GM19043 (cell line): ENCODE data around the gene FN3K.
"Not testable (repeated sequence)": the region's sequence is repeated elsewhere in the genome, so short reads cannot be mapped to it uniquely, and the experiment has no call there.

Experiments
- ATAC-seq: cut with Tn5 transposase; IDR thresholded peaks from one replicate; pipeline ENCODE4 v1.9.1; 2021; ENCODE audit warnings: low read depth; ENCODE audit not compliant: unreplicated experiment

FN3K gene

GRCh38 chr17:82736511-82737185 lies 1.2 kb downstream of the FN3K start:
- no peak for ATAC-seq

DNA sequence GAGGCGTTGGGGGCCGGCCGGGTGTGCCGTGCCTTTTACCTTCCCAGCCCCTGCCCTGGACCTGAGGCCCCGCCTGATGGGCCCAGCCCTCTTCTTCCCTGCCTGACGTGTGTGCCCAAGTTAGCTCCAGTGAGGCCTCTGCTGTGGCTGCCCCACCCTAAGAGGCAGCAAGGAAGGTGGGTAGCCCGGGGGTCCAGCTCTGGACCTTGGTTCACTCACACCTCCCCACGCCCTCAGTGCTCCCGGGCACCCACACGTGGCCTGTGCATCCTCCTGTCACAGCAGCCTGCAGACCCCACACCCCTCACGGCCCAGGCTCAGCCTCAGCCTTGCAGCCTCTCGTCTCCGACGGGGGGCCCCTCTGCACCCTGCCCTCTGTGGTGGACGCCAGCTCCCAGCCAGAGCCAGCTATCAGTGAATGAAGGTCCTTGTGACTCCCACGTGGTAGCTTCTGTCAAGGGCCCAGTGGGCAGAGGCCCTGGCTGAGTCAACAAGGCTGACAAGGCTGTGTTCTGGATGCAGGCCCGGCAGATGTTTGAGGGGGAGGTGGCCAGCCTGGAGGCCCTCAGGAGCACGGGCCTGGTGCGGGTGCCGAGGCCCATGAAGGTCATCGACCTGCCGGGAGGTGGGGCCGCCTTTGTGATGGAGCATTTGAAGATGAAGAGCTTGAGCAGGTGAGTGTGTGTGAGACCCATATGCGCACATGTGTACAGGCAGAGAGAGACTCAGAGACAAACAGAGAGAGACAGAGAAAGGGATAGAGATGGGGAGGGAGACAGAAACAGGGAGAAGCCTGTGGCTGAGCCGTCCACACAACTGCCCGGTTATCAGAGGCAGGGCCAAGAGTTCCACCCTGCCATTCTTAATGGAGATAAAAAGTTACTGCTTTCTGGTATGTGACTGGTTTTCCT lies 2.8 kb downstream of the FN3K start:
- no peak for ATAC-seq

- no peak for ATAC-seq
These were observed 5.7 kb downstream of the FN3K start for GRCh38 chr17:82740906-82741759.

DNA sequence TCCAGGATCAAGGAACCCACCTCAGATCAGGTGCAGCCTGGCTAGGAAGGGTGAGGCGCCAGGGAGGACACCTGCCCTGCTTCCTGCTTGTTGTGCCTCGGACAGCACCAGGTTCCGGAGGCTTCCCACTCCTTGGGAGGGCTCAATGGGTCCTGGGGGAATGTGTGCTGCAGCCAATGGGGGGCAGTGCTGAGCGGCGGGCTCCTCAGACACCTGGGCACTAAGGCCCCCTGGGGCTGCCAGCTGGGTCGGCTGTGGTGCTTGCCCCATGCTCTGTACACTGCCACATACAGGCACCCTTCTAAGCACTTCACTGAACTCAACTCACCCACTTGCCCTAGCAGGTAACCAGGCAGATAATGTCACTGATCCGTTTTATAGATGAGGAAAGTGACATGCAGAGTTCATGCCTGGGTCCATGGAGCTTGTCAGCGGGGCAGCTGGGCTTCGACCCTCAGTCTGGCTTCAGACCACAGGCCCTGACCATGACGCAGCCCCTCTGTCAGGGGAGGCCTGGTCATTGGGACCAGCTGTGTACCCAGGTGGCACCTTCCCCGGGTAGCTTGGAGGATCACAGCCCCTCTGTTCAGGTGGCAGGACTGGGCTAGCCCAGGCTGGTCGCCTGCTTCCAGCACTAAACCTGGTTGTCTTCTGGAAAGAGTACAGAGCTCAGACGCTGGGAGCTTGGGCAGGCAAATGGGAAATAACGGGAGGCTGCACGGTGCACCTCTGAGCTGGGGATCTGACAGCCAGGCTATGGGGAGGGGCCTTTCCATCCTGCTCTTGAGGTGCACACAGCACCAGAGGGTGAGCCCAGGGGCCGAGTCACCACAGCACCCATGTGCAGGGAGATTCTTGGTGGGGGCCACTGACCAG lies 8.2 kb downstream of the FN3K start:
- ATAC-seq, result no peak

DNA sequence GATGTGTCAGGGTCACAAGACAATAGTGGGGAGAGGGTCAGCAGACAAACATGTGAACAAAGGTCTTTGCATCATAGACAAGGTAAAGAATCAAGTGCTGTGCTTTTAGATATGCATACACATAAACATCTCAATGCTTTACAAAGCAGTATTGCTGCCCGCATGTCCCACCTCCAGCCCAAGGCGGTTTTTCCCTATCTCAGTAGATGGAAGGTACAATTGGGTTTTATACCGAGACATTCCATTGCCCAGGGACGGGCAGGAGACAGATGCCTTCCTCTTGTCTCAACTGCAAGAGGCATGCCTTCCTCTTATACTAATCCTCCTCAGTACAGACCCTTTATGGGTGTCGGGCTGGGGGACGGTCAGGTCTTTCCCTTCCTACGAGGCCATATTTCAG lies 9.3 kb downstream of the FN3K start:
- not testable (repeated sequence) for ATAC-seq

- ATAC-seq, result no peak
These were observed 10.1 kb downstream of the FN3K start for GRCh38 chr17:82745524-82745923.

GRCh38 chr17:82748756-82749155 lies 13.3 kb downstream of the FN3K start:
- ATAC-seq, result no peak

DNA sequence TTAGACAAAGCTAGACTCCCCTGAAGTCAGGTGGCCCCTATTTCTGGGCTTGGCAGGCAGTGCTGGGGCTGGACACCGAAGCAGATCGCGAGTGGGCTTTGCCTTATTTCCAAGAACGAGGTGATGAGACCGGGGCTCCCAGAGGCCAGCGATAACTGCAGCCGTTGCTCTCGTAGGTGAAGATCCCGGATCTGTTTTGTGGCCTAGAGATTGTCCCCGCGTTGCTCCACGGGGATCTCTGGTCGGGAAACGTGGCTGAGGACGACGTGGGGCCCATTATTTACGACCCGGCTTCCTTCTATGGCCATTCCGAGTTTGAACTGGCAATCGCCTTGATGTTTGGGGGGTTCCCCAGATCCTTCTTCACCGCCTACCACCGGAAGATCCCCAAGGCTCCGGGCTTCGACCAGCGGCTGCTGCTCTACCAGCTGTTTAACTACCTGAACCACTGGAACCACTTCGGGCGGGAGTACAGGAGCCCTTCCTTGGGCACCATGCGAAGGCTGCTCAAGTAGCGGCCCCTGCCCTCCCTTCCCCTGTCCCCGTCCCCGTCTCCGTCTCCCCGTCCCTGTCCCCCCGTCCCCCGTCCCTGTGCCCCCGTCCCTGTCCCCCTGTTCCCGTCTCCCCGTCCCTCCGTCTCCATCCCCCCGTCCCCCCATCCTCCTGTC lies 15.0 kb downstream of the FN3K start:
- ATAC-seq, result no peak

GRCh38 chr17:82751171-82751570 lies 15.8 kb downstream of the FN3K start:
- no peak for ATAC-seq

GRCh38 chr17:82751571-82752370 lies 16.4 kb downstream of the FN3K start, which contains the start of gene TBCD:
Gene TBCD, plus strand, starts transcription at chr17:82752065. Its CDS starts 129 bp downstream, at chr17:82752194.
- peak; percentile 53 for ATAC-seq

DNA sequence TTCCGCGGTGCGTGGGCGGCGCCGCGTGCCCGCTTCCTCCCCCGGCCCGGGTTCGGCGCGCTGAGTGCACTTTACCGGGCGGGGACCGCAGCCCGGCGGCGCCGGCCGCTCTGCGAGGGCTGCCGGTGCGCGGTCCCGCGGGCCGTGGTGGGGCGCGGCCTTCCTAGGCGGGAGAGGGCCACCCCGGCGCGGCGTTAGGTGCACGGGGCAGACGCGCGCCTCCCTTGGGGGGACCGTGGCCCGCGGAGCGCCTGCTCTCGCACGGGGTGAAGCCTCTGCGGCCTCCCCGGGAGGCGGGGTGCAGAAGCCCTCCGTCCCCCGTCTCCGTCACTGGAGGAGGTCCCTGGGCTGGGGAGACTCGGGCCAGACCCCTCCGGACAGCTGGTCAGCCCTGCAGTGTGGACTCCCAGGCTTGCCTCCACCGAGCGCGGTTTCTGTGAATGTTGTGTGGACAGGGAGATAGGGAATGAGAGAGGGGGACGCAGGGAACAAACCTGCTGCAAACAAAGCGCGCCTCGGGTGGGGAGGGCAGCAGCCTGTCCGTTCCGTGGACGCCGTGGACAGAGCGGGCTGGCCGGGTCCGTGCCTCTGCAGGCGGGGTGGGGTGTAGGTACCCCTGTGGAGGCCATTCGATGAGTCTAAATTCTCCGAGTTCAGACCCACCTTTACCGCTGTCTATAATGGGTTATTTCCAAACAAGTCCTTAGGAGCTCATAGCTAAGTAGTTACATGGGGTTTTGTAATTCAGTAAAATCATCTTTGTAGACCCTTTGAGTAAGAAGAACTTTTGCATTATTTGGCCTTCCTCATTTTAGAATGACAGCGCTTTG lies 17.2 kb downstream of the FN3K start:
- peak; percentile 25 for ATAC-seq

DNA sequence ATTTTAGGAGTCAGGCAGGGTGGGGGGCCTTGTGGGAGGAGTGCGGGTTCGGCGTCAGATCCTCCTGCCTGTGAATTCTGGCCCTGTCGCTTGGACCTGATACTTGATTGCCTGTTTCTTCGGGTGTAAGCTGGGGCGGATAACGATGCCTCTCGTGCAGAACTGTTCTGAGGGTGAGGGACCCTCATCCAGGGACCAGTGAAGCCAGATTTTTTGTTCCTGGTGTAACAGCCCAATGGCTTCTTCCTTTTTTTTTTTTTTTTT lies 17.7 kb downstream of the FN3K start:
- ATAC-seq, result no peak

GRCh38 chr17:82754297-82755208 lies 19.1 kb downstream of the FN3K start:
- no peak for ATAC-seq

GRCh38 chr17:82756166-82756565 lies 20.8 kb downstream of the FN3K start:
- no peak for ATAC-seq

DNA sequence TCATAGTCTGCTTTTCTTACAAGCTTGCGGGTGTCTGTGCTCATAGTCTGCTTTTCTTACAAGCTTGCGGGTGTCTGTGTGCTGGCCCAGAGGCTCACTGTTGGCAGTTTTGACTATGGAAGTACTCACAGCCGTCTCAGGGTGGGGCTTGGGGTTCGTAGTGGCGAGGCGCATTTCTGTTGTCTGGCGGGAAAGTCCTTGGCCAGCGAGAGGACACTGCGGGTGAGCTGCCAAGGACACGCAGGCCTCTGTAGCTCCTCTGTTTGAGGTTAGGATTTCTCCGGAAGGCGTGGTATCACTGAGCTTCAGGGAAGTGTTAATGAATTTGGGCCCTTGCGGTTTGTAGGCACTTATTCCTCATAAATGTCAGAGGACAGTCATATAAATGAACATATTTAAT lies 30.0 kb downstream of the FN3K start:
- no peak for ATAC-seq

GRCh38 chr17:82767041-82767754 lies 31.8 kb downstream of the FN3K start:
- no peak for ATAC-seq
